Osteoblast (primary cell): Measurements from ENCODE around the gene IZUMO1. TPM values are rescaled to one million over a fixed set of nuclear protein-coding genes. Genes with fewer than 3 reads are reported as not detected.

Experiments used
- DNase-seq: peaks from one replicate; pipeline ENCODE4 v3.0.0; 2011; ENCODE audit warnings: low spot score, mixed read lengths; ENCODE audit not compliant: insufficient read length; ENCODE audit errors: missing footprints
- H2AFZ ChIP-seq: 2 replicates; pipeline ENCODE4 v1.6.0; 2011; ENCODE audit warnings: mild to moderate bottlenecking, low read length
- H3K27ac ChIP-seq: 2 replicates; pipeline ENCODE4 v1.5.1; 2011; ENCODE audit warnings: mild to moderate bottlenecking, low read depth, low read length, moderate library complexity
- H3K27me3 ChIP-seq: 2 replicates; pipeline ENCODE4 v1.6.0; 2012; ENCODE audit warnings: mild to moderate bottlenecking, control low read depth, inconsistent platforms, low read length, moderate library complexity; ENCODE audit not compliant: insufficient read depth
- H3K36me3 ChIP-seq: 2 replicates; pipeline ENCODE4 v1.5.1; 2011; ENCODE audit warnings: mild to moderate bottlenecking, low read length, control low read depth, moderate library complexity; ENCODE audit not compliant: insufficient read depth
- H3K4me1 ChIP-seq: 2 replicates; pipeline ENCODE4 v1.5.1; 2011; ENCODE audit warnings: mild to moderate bottlenecking, low read length, control low read depth, moderate library complexity; ENCODE audit not compliant: insufficient read depth
- H3K4me2 ChIP-seq: 2 replicates; pipeline ENCODE4 v1.6.0; 2011; ENCODE audit warnings: mild to moderate bottlenecking, low read length; ENCODE audit not compliant: insufficient read depth
- H3K4me3 ChIP-seq: fragments of 200-600 bp; sonication (generic); 3 replicates; pipeline ENCODE4 v1.5.1; 2012; ENCODE audit warnings: mild to moderate bottlenecking, low read length, inconsistent platforms; ENCODE audit not compliant: insufficient read depth
- H3K79me2 ChIP-seq: 2 replicates; pipeline ENCODE4 v1.6.0; 2012; ENCODE audit warnings: mild to moderate bottlenecking, low read length, control low read depth, inconsistent platforms; ENCODE audit not compliant: insufficient read depth
- H3K9me3 ChIP-seq: 2 replicates; pipeline ENCODE4 v1.5.1; 2011; ENCODE audit warnings: low read depth, low read length, control low read depth
- H4K20me1 ChIP-seq: 2 replicates; pipeline ENCODE4 v1.6.0; 2012; ENCODE audit warnings: mild to moderate bottlenecking, low read length, control low read depth; ENCODE audit not compliant: insufficient read depth
- CTCF ChIP-seq: IDR thresholded peaks from 2 replicates; pipeline ENCODE4 v1.5.1; 2011; ENCODE audit warnings: mild to moderate bottlenecking, low read depth, low read length, moderate library complexity; ENCODE audit errors: extremely low read depth
- total RNA-seq: library from RNA; depleted of rRNA; stranded (reverse); fragments of >200 nt; gene quantifications from 2 replicates; pipeline ENCODE4 v1.2.3, GENCODE V29; 2012

The IZUMO1 gene
- total RNA-seq, 1 donor: not detected

- no peaks in the 10 kb centered on the region for H3K36me3 ChIP-seq
- H3K27me3 ChIP-seq: peaks cover 30% of the 10 kb centered on the region
- no peaks in the 10 kb centered on the region for H3K79me2 ChIP-seq
- DNase-seq: no peak
- H3K4me2 ChIP-seq: no peak overlapping the region
- H3K9me3 ChIP-seq: no peaks in the 10 kb centered on the region
- no peaks in the 10 kb centered on the region for H3K4me1 ChIP-seq
- H2AFZ ChIP-seq: no peak overlapping the region
- H4K20me1 ChIP-seq: no peaks in the 10 kb centered on the region
- H3K27ac ChIP-seq: no peak overlapping the region
- no peak overlapping the region for H3K4me3 ChIP-seq
- TF ChIP-seq CTCF: no peak
These were observed 9.5 kb upstream of the IZUMO1 start for GRCh38 chr19:48756212-48756611.

GRCh38 chr19:48755787-48756186 is 9.1 kb upstream of the IZUMO1 start:
- Histone ChIP-seq H3K36me3 (no peaks in the 10 kb centered on the region), H3K9me3 (no peaks in the 10 kb centered on the region), H3K4me1 (no peaks in the 10 kb centered on the region), H3K79me2 (no peaks in the 10 kb centered on the region), H3K27me3 (peaks cover 30% of the 10 kb centered on the region), H3K27ac (no peak overlapping the region), H3K4me3 (no peak overlapping the region), H2AFZ (no peak overlapping the region), H3K4me2 (no peak overlapping the region), H4K20me1 (no peaks in the 10 kb centered on the region)
- peak; percentile 56 for DNase-seq
- no peak for TF ChIP-seq CTCF

- H2AFZ ChIP-seq: no peak within 1 kb of the TSS
- no peak within 1 kb of the TSS for H3K27ac ChIP-seq
- no peaks in the 10 kb centered on the region for H4K20me1 ChIP-seq
- no peaks in the 10 kb centered on the region for H3K36me3 ChIP-seq
- no peaks in the 10 kb centered on the region for H3K4me1 ChIP-seq
- no peak for TF ChIP-seq CTCF
- H3K4me3 ChIP-seq: no peak within 1 kb of the TSS
- no peaks in the 10 kb centered on the region for H3K9me3 ChIP-seq
- H3K27me3 ChIP-seq: peaks cover 30% of the 10 kb centered on the region
- H3K79me2 ChIP-seq: no peaks in the 10 kb centered on the region
- no peak within 1 kb of the TSS for H3K4me2 ChIP-seq
- peak; percentile 44 for DNase-seq
These were observed 8.5 kb upstream of the IZUMO1 start, which contains the start of gene FGF21 for GRCh38 chr19:48755084-48755641. Gene FGF21, plus strand, starts transcription at chr19:48755524. Its CDS starts 713 bp downstream, at chr19:48756237.

- Histone ChIP-seq H2AFZ (no peak within 1 kb of the TSS), H4K20me1 (no peaks in the 10 kb centered on the region), H3K4me3 (no peak within 1 kb of the TSS), H3K36me3 (no peaks in the 10 kb centered on the region), H3K27me3 (peaks cover 40% of the 10 kb centered on the region), H3K4me2 (no peak within 1 kb of the TSS), H3K79me2 (no peaks in the 10 kb centered on the region), H3K9me3 (no peaks in the 10 kb centered on the region), H3K4me1 (no peaks in the 10 kb centered on the region), H3K27ac (no peak within 1 kb of the TSS)
- no peak for TF ChIP-seq CTCF
- peak; percentile 82 for DNase-seq
These were observed 6.0 kb upstream of the IZUMO1 start, which contains the start of gene FUT1 for GRCh38 chr19:48752496-48753365. Gene FUT1, minus strand, starts transcription at chr19:48752641. Its CDS starts 1,360 bp downstream, at chr19:48751281.
